DND-41 (cell line): ENCODE data around the gene SLC45A1.

Experiments
- CTCF ChIP-seq: IDR thresholded peaks from 2 replicates; pipeline ENCODE4 v1.5.1; 2012; ENCODE audit warnings: borderline replicate concordance, low read length, moderate library complexity, mild to moderate bottlenecking; ENCODE audit not compliant: poor library complexity, severe bottlenecking; ENCODE audit errors: extremely low read depth
- EZH2 ChIP-seq: IDR thresholded peaks from 3 replicates; pipeline ENCODE4 v1.6.1; 2012; ENCODE audit warnings: borderline replicate concordance, low read depth, mild to moderate bottlenecking, moderate library complexity, low read length, inconsistent platforms; ENCODE audit not compliant: severe bottlenecking

GRCh38 chr1:8329858-8330257 is 11.9 kb downstream of the SLC45A1 start:
- TF ChIP-seq CTCF (no peak), EZH2 (no peak)
